Measurements from ENCODE around the gene C5orf15.

The C5orf15 gene

DNA sequence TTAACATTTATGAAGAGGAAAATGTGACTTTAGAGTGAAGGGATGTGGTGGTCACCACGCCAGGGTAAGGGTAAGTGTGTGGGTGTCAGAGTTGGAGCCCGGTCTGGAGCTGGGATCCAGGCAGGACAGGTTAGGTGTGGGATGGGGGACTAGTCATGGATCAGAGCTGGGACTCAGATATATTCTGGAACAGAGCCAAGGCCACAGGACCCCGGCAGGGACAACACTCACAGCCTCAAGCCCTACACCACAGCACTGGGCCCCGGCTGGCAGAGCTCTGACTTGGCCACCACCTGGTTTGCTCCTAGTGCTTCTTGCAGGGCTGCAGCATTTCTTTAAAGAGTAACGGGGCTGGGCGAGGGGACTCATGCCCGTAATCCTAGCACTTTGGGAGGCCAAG, 47.4 kb downstream of the C5orf15 start:
- no peak for DNase-seq

DNA sequence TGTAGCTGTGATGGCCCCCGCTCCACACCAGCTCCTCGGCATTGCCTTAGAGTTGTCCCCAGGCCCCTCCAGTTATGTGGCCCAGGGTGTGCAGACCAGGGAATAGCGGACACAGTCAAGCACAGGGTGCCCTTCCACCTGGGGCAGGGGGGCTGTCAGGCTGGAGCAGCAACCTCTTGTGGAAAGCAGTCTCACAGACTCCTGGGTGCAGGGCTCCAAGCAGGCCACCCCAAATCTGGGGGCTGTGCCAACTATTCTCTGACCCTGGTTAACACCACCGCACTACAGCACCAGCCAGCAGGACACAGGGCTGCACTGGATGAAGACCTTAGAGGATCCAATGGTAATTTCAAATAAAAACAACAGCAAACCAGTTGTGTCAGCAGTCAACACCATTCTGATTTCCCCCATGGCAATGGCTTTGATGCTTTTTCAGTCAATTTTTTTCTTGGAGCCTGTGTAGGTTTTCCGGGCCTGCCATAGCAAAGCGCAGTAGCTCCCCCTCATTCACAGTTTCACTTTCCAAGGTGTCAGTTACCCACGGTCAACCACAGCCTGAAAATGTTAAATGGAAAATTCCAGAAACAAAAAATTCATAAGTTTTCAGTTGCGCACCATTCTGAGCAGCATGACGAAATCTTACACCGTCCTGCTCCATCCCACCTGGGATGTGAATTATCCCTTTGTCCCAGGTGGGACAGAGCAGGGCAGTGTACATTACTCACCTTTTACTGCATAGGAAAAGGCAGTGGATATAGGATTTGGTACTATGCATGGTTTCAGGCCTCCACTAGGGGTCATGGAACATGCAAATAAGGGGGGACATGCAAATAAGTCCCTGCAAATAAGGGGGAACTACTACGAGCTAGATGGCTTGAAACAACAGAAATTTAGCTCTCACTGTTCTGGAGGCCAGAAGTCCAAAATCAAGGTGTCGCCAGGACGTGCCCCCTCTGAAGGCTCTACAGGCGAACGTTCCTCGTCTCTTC, 49.0 kb downstream of the C5orf15 start:
- no peak for DNase-seq

DNA sequence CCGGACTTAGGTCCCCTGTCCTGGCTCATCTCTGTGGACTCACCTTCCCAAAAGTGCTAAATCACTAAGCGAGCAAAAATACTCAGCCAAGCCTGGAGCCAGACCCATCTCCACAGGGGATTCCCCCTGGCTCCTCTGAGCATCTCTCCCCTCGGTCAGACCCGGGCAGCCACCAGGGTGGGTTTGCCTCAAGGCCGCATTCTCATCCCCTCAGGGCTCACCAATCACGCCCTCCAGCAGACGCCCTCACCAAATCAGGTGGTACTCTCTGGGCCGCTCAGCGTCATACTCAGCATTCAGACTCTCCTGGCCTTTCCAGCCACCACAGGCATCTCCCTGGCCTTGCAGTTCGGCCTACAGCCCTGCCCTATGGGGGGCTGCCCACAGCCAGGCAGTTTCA, 49.7 kb downstream of the C5orf15 start:
- DNase-seq = no peak

DNA sequence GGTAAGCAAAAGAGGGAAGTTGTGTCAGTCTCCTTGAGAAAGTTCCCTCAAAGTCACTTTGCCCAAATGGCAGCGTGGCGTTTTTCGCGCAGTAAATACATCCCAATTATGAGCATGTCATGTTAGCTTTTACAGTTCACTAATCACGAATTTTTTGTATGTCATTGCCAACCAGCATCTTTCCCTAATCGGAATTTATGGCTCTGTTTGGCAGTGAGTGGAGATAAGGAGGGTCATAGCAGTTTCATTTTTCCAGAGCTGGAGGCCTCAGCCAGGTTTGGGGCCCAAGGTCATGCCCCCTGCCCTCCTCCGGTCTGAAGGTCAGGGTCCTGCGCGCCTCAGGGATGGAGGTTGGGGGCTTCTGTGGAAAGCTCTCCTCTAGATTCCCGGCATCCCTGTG, 50.1 kb downstream of the C5orf15 start:
- DNase-seq = no peak

DNA sequence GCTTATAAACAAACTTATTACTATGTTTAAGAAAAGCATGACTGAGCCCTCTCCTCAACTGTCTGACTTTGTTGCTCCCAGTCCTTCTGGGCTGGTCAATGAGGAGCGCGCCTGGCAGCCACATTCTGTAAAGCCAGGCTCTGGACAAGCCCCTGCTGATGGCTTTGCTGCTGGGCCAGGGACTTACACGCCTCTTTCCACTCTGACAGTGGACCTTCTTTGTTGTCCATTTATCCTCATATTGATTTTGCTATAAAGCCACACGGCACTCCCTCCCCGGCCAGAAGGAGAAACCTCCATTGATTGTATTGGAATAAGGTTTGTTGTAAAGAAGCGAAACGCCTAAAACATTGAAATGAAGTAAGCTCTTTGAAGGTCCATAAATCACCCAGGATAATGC, 50.6 kb downstream of the C5orf15 start:
- no peak for DNase-seq

DNA sequence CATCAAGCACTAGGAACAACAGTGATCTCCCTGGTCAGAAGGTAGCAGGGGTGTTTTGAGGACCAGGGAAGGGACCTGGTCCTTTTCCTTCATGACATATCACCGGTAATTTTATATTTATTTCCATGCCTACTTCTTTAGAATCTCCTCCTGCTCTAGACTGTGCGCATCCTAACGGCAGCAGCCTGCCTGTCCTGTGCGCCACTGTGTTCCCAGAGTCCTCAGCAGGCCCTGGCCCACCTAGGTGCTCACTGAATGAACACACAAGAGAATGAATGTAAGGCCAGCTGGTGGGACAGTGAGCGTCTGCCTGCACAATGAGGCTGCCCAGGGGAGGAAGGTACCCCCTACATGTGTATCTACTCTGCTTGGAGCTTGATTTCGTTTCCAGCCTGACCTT, 51.5 kb downstream of the C5orf15 start:
- no peak for DNase-seq

DNA sequence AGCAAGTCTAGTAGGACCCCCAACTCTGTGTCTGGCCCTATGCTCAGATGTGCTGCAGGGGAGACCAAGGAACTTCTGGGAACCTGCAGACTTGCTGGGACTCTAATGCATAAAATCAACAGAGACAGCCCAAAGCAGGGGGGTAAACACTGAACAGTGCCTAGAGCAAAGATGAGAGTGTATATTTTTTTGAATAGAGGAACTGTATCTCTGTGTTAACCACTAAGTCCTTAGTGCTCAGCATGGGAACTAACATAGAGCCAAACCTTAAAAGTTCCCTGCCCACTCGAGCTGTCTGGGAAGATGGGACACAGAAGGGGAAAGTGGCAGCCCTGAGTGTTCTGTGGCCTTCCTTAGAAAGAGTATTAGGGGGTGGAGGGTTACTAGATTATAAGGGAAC, 51.9 kb downstream of the C5orf15 start:
- DNase-seq = no peak

DNA sequence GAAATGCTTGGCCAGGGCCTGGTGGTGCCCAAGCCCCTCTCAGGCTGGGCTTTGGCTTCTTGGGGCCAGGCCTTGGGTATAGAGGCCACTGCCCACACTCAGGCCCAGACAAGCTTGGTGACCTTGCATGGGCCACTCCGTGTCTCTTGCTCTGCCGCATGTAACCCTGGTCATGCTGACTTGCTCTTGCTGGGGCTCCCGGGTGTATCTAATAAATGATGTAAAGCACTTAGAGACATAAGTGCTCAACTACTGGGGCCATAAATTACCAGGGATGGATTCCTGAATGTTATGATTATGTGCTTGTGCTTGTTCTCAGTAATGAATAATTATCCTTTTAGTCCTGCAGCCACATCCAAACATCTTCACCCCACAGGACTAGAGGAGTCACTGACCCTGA, 54.0 kb downstream of the C5orf15 start:
- no peak for DNase-seq

DNA sequence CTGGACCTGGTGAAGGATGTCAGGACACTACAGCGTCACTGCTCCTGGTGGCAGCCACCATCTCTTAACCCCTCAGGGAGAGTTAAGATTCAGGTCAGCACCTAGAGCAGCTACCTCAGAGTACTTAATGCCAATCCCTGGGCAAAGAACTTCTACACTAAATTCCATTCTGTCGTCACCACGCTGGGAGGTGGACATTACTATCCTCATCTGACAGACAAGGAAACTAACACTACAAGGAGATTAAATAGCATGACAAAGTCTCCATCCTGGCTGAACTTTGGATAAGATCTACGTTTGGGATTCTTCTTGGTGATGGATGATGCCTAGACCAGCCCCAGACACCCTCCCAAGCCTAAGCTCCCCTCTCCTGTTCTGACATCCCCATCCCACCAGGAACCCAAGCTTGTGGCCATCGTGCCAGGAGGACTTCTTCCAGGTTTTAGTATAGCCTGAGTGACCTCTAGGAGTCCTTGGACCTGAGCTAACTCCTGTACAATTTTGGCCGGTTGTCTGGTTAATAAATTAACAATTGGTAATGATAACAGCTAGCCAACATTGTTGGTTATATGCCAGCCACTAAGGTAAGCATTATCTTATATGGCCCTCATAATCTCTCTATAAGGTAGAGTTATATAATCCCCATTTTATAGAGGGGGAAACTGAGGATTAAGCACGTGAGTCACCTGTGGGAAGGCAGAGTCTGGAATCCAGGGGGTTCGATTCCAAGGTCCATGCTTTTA, 54.8 kb downstream of the C5orf15 start:
- DNase-seq = no peak

DNA sequence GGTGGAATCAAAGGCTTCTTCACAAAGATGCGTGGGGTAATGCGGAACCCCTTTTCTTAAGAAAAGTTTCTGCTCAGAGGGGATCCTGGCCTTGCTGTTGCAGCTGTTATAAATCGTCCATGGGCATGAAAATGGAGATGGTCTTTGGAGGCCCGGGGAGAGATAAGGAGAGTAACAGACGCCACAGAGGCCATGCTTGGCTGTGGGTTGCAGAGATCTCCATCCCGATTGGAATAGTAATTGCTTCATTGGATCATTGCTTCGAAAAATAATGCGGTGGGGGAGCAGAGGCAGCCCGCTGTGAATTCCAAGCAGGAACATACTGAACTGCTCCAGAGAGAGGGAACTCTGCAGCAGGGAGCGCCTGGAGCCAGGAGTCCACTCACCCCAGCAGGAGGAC, 55.5 kb downstream of the C5orf15 start:
- no peak for DNase-seq

DNA sequence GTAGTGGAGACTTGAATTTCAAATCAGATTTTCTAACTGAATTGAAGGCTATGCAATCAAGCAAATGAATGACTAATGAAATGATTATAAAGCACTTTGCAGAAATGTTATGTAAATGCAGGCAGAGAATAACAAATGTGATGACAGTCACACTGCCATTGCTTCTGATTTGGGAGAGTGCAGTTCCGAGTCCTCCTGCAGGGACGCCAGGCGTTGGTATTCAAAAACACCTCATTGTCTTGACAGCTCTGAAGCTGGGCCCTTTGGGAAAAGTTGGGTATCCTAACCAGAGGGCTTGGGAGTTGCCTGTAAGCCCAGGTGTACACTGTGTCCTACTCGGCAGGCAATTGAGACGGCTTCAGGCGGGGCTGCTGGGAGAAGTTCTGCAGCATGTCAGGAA, 57.9 kb downstream of the C5orf15 start:
- DNase-seq = no peak

DNA sequence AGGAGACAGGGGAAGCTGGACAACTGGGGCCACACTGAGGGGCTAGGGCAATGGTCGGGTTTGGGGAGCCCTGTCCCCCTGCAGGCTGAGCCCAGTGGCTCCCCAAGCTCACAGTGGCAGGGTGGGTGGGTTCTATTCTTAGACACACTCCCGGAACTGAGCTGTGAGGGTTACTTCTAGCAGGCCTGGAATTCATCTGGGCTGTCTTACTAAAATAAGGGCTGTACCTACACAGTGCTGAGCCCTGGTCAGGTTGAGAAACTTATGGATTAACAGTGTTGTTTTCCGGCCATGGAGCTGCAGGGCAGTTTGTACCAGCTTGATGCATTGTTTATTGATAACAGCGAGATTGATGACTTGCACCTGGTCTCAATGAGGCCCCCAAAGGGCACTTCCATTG, 58.8 kb downstream of the C5orf15 start:
- no peak for DNase-seq

DNA sequence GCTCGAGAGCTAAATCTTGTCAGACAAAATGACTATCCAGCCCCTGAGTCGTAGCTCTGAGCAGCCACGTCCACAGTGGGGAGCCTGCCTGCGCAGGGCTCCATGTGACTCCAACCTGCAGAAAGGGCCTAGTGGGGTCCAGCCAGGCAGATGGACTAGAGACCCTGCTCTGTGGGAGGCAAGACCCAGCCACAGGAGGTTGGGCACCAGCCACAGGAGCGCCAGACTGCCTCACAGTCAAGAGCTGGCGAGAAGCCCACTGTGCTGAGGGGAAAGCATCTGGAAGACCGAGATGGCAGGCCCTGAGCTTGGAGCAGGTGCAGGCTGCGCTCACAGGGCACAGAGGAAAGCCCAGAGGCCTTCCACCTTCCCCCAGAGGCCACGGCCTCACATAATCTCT, 61.4 kb downstream of the C5orf15 start:
- no peak for DNase-seq

DNA sequence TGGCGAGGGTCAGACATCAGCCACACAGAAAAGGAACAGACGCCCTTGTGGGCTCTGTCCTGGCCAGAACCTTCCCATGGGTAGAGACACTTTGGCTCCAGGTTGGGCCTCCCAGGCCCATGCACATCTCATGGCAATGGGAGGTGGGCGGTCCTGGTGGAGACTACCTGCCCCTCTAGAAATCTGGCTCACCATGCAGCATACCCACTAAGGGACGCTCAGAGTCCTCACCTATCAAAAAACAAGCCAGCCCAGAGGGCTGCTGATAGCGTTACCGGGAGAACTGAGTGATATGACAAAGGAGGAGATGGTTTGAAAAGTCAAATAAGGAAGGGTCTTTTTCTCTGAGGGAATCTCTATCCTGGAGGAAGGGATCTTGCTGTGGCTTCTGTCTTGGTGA, 62.1 kb downstream of the C5orf15 start:
- no peak for DNase-seq

All from fibroblast of skin of back (primary cell).